Right cardiac atrium (tissue), 5 donors: ENCODE measurements around the gene LCE1F. TPM values are rescaled to one million over a fixed set of nuclear protein-coding genes. Genes with fewer than 3 reads are reported as not detected.

Experiments used
- ATAC-seq, 2 donors: fragments of 200-7000 bp; cut with Tn5 transposase; one replicate each; pipeline versions ENCODE4 v1.8.0 to v1.9.1; 2020; ENCODE audit warnings: moderate library complexity in 2 of 2, mild to moderate bottlenecking in 1 of 2
- DNase-seq, 3 donors: peaks; one replicate each; pipeline ENCODE4 v3.0.0-alpha.2; 2020
- H3K27ac ChIP-seq: one replicate; pipeline ENCODE4 v1.5.1; 2013; ENCODE audit warnings: mild to moderate bottlenecking, low read length, control low read depth, moderate library complexity
- H3K27me3 ChIP-seq: one replicate; pipeline ENCODE4 v1.6.1; 2013; ENCODE audit not compliant: control insufficient read depth, insufficient read depth
- H3K4me1 ChIP-seq: one replicate; pipeline ENCODE4 v1.6.1; 2013; ENCODE audit warnings: low read length; ENCODE audit not compliant: control insufficient read depth, insufficient read depth
- H3K4me3 ChIP-seq: one replicate; pipeline ENCODE4 v1.5.1; 2013; ENCODE audit warnings: low read length, control low read depth
- H3K9me3 ChIP-seq: one replicate; pipeline ENCODE4 v1.6.1; 2013; ENCODE audit warnings: low read length; ENCODE audit not compliant: control insufficient read depth
- intact Hi-C, 4 donors: fragments of 100-400 bp; cut with DNase I; formaldehyde crosslinking; loops; one replicate each; pipeline versions ENCODE4 v1.11.0 to v1.14.0; 2022 to 2023
- polyA plus RNA-seq: library from polyadenylated mRNA; stranded (reverse); fragments of 200-250 nt; gene quantifications from one replicate; pipeline ENCODE4 v1.2.3, GENCODE V29; 2013
- total RNA-seq, 4 donors: library from RNA; stranded (reverse); fragmentation: NEBNext Ultra II Directional; extraction: Animal tissue kit (Norgen Biotek cat#: 25700); gene quantifications; one replicate each; pipeline ENCODE4 v1.2.1, GENCODE V29; 2021
- donor health status: healthy with polysubstance abuse.
- donor health status: DM: no; HTN: yes; CAD: no.
- donor health status: DM: no; HTN: no; CAD: no.
- donor health status: DM: no; HTN: yes; CAD: no; lungs with severe emphysema.
- donor health status: DM: yes; HTN: yes; CAD: no.

The LCE1F gene
- total and polyA plus RNA-seq, 5 donors: not detected

- DNase-seq (no peak), ATAC-seq (no peak)
- H3K27ac ChIP-seq: no peak overlapping the region
- H3K4me1 ChIP-seq: no peaks in the 10 kb centered on the region
- H3K9me3 ChIP-seq: no peaks in the 10 kb centered on the region
- H3K27me3 ChIP-seq: peaks cover 2% of the 10 kb centered on the region
- no peak overlapping the region for H3K4me3 ChIP-seq
- intact Hi-C loops: no loop called here
Observed at GRCh38 chr1:152824964-152825363, 50.0 kb downstream of the LCE1F start.

Other genes starting within 250 kb of the LCE1F start
- gene LCE3E, start 208.4 kb upstream of the LCE1F start, total RNA-seq: not detected
- gene LCE3E, start 208.4 kb upstream of the LCE1F start, polyA plus RNA-seq: not detected
- gene LCE3D, start 194.6 kb upstream of the LCE1F start, total RNA-seq: not detected
- gene LCE3D, start 194.6 kb upstream of the LCE1F start, polyA plus RNA-seq: not detected
- gene LCE3C, start 174.9 kb upstream of the LCE1F start, total RNA-seq: not detected
- not detected for gene LCE3C, start 174.9 kb upstream of the LCE1F start, polyA plus RNA-seq
- gene LCE3B, start 161.3 kb upstream of the LCE1F start, total RNA-seq: not detected
- gene LCE3B, start 161.3 kb upstream of the LCE1F start, polyA plus RNA-seq: not detected
- not detected for gene LCE3A, start 152.0 kb upstream of the LCE1F start, total RNA-seq
- not detected for gene LCE3A, start 152.0 kb upstream of the LCE1F start, polyA plus RNA-seq
- not detected for gene LCE2D, start 111.8 kb upstream of the LCE1F start, total RNA-seq
- not detected for gene LCE2D, start 111.8 kb upstream of the LCE1F start, polyA plus RNA-seq
- not detected for gene LCE2C, start 99.9 kb upstream of the LCE1F start, total RNA-seq
- gene LCE2C, start 99.9 kb upstream of the LCE1F start, polyA plus RNA-seq: not detected
- gene LCE2B, start 89.0 kb upstream of the LCE1F start, total RNA-seq: not detected
- gene LCE2B, start 89.0 kb upstream of the LCE1F start, polyA plus RNA-seq: not detected
- not detected for gene LCE2A, start 76.8 kb upstream of the LCE1F start, total RNA-seq
- not detected for gene LCE2A, start 76.8 kb upstream of the LCE1F start, polyA plus RNA-seq
- not detected for gene LCE4A, start 67.0 kb upstream of the LCE1F start, total RNA-seq
- gene LCE4A, start 67.0 kb upstream of the LCE1F start, polyA plus RNA-seq: not detected
- not detected for gene KPRP, start 17.1 kb upstream of the LCE1F start, total RNA-seq
- gene KPRP, start 17.1 kb upstream of the LCE1F start, polyA plus RNA-seq: not detected
- not detected for gene LCE1E, start 11.1 kb downstream of the LCE1F start, total RNA-seq
- gene LCE1E, start 11.1 kb downstream of the LCE1F start, polyA plus RNA-seq: not detected
- gene LCE1D, start 21.6 kb downstream of the LCE1F start, total RNA-seq: not detected
- not detected for gene LCE1D, start 21.6 kb downstream of the LCE1F start, polyA plus RNA-seq
- not detected for gene LCE1C, start 31.5 kb downstream of the LCE1F start, total RNA-seq
- not detected for gene LCE1C, start 31.5 kb downstream of the LCE1F start, polyA plus RNA-seq
- gene LCE1B, start 36.8 kb downstream of the LCE1F start, total RNA-seq: not detected
- not detected for gene LCE1B, start 36.8 kb downstream of the LCE1F start, polyA plus RNA-seq
- gene LCE1A, start 52.3 kb downstream of the LCE1F start, total RNA-seq: not detected
- gene LCE1A, start 52.3 kb downstream of the LCE1F start, polyA plus RNA-seq: not detected
- gene LCE6A, start 67.7 kb downstream of the LCE1F start, total RNA-seq: not detected
- not detected for gene LCE6A, start 67.7 kb downstream of the LCE1F start, polyA plus RNA-seq
- gene LCE7A, start 84.9 kb downstream of the LCE1F start, total RNA-seq: not detected
- not detected for gene LCE7A, start 84.9 kb downstream of the LCE1F start, polyA plus RNA-seq
- not detected for gene SMCP, start 103.2 kb downstream of the LCE1F start, total RNA-seq
- gene SMCP, start 103.2 kb downstream of the LCE1F start, polyA plus RNA-seq: not detected
- not detected for gene IVL, start 133.4 kb downstream of the LCE1F start, total RNA-seq
- gene IVL, start 133.4 kb downstream of the LCE1F start, polyA plus RNA-seq: not detected
- gene SPRR5, start 172.1 kb downstream of the LCE1F start, total RNA-seq: not detected
- not detected for gene SPRR5, start 172.1 kb downstream of the LCE1F start, polyA plus RNA-seq
- not detected for gene SPRR4, start 195.5 kb downstream of the LCE1F start, total RNA-seq
- not detected for gene SPRR4, start 195.5 kb downstream of the LCE1F start, polyA plus RNA-seq
- not detected for gene SPRR1A, start 208.9 kb downstream of the LCE1F start, total RNA-seq
- gene SPRR1A, start 208.9 kb downstream of the LCE1F start, polyA plus RNA-seq: not detected
- not detected for gene SPRR3, start 226.6 kb downstream of the LCE1F start, total RNA-seq
- gene SPRR3, start 226.6 kb downstream of the LCE1F start, polyA plus RNA-seq: 0.50 TPM